ENCODE results near the gene ANXA8.

GRCh38 chr10:47423476-47423875, 60.4 kb downstream of the ANXA8 start:
- TF ChIP-seq CTCF (IDR thresholded peaks at IDR 0.05; ENCODE audit: poor library complexity, severe bottlenecking) = no peak
- TF ChIP-seq SMC3 (conservative IDR thresholded peaks at IDR 0.05; ENCODE audit: poor library complexity) = no peak
- TF ChIP-seq REST (IDR thresholded peaks at IDR 0.05; ENCODE audit: borderline replicate concordance) = no peak
- TF ChIP-seq EZH2 (IDR thresholded peaks at IDR 0.05; ENCODE audit: borderline replicate concordance, insufficient read depth, low read length, poor library complexity, severe bottlenecking) = no peak

Data from neural cell (in vitro differentiated cells).